Epithelial cell of proximal tubule (primary cell): ENCODE measurements around the gene RSAD2. TPM values are rescaled to one million over a fixed set of nuclear protein-coding genes. Genes with fewer than 3 reads are reported as not detected.

Source experiments
- DNase-seq: peaks from one replicate; pipeline ENCODE4 v3.0.0-alpha.2; 2011; ENCODE audit warnings: low read depth
- H3K4me3 ChIP-seq: 2 replicates; pipeline ENCODE4 v1.5.1; 2011; ENCODE audit warnings: low read depth, mild to moderate bottlenecking, low read length
- total RNA-seq: library from RNA; depleted of rRNA; stranded (reverse); fragments of >200 nt; gene quantifications from 2 replicates; pipeline ENCODE4 v1.2.3, GENCODE V29; 2015
- TF ChIP-seq, protein P1 (sequence below): conservative IDR thresholded peaks from 2 replicates; pipeline ENCODE4 v1.5.1; 2012; ENCODE audit warnings: low read depth, mild to moderate bottlenecking, low read length

RSAD2 gene
- total RNA-seq, 1 donor from 2014 or later, result under 0.01 TPM

DNA sequence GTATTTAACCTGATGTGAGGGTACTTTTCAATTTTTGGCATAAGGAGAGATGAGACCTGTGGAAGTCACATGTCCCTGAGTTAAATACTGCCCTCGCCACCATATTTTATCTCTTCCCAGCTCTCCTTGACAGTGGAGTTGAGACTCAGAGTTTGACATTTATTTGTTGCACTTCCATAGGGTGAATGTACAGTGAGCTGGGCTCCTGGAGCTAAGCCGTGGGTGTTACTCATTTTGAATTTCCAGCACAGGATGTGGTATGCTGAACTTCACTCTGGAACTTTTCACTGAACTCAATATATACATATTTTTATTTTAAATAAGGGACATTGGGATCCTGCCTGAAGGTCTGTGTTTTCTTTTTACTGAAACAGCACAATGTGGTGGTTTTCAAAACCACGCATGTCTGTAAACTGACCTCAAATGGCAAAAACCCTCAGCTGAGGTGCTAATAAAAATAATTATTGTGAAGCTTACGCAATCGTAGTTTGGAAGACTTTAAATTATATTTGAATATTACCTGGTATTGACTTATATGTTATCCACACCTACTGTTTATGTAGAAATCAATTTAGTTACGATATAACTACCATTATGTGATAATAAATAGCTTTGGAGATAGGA lies 51.7 kb downstream of the RSAD2 start:
- no peak for DNase-seq
- H3K4me3 ChIP-seq, result no peak overlapping the region
- TF ChIP-seq, protein P1, sequence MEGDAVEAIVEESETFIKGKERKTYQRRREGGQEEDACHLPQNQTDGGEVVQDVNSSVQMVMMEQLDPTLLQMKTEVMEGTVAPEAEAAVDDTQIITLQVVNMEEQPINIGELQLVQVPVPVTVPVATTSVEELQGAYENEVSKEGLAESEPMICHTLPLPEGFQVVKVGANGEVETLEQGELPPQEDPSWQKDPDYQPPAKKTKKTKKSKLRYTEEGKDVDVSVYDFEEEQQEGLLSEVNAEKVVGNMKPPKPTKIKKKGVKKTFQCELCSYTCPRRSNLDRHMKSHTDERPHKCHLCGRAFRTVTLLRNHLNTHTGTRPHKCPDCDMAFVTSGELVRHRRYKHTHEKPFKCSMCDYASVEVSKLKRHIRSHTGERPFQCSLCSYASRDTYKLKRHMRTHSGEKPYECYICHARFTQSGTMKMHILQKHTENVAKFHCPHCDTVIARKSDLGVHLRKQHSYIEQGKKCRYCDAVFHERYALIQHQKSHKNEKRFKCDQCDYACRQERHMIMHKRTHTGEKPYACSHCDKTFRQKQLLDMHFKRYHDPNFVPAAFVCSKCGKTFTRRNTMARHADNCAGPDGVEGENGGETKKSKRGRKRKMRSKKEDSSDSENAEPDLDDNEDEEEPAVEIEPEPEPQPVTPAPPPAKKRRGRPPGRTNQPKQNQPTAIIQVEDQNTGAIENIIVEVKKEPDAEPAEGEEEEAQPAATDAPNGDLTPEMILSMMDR, result no peak

- TF ChIP-seq, protein P1, result no peak
Measured at GRCh38 chr2:6930923-6931647, 53.5 kb downstream of the RSAD2 start.

GRCh38 chr2:6931753-6932152 lies 54.2 kb downstream of the RSAD2 start:
- no peak for DNase-seq
- no peak overlapping the region for H3K4me3 ChIP-seq
- TF ChIP-seq, protein P1, result no peak

More at GRCh38 chr2:6930923-6931647, 53.5 kb downstream of the RSAD2 start:
- DNase-seq, result no peak
- H3K4me3 ChIP-seq, result no peak overlapping the region

DNA sequence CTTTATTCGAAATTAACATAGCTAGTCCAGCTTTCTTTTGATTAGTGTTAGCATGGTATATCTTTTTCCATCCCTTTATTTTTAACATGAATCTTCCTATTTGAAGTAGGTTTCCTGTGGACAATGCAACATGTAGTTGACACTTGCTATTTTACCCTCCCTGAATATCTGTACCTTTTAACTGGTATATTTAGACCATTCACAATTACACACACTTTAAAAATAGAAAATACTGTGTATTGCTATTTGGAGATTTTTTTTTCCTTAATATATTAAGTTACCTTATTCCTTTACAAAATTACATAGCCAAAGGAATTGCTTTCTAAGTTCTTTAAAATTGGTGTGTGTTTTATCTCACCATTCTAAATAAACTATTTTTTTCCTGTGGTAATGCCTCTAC lies 54.6 kb downstream of the RSAD2 start:
- no peak for DNase-seq
- TF ChIP-seq, protein P1, result no peak
- no peak overlapping the region for H3K4me3 ChIP-seq

DNA sequence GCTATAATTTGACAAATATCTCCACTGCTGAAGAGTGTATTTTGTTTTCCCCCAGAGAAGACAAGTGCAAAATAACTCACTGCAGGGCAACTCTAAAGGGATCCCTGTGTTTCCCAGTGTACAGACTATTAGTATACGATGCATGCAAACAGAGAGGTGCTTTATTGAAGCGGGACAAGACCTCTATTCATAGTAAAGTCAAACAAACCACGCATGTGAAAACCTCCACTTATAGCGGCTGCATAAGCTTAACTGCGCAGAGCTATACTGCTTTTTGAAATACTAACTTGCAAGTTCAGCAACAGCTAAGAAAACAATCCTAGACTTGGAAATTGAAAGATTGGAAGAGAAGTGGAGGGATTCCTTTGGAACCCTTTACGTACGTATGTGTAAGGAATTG lies 55.3 kb downstream of the RSAD2 start:
- DNase-seq, result no peak
- TF ChIP-seq, protein P1, result no peak
- H3K4me3 ChIP-seq, result no peak overlapping the region

DNA sequence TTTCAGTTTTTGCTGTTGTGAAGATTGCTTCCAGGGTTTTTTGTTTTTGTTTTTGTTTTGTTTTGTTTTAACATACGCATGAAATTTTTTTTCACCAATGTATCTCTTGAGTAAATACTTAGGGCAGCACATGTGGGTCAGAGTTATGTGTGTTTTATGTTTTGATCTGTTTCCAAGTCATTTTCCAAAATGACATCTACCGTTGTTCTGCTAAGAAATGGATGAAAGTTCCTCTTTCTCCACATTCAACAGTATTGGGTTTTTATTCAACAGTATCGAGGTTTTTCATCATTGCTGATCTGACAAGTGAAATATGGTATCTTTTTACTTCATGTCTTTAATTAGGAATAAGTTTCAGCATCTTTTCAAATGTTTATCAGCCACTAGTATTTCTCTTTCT lies 56.3 kb downstream of the RSAD2 start:
- DNase-seq, result no peak
- no peak overlapping the region for H3K4me3 ChIP-seq
- TF ChIP-seq, protein P1, result no peak

- DNase-seq, result no peak
- TF ChIP-seq, protein P1, result no peak
- H3K4me3 ChIP-seq, result no peak overlapping the region
Measured at GRCh38 chr2:6934345-6934744, 56.8 kb downstream of the RSAD2 start.
